Muscle of leg (tissue), 11 donors: ENCODE data around the gene ARCN1. TPM values are rescaled to one million over a fixed set of nuclear protein-coding genes. Genes with fewer than 3 reads are reported as not detected.
A peak's percentile ranks its signal among the peaks of the same experiment; 100 is the strongest.

Experiments
- DNase-seq: peaks from one replicate; pipeline ENCODE4 v3.0.0; 2013
- H3K27ac ChIP-seq: one replicate; pipeline ENCODE4 v1.5.1; 2013; ENCODE audit warnings: mild to moderate bottlenecking, low read length, control low read depth
- H3K27me3 ChIP-seq: one replicate; pipeline ENCODE4 v1.6.1; 2013; ENCODE audit warnings: low read length; ENCODE audit not compliant: control insufficient read depth, insufficient read depth
- H3K36me3 ChIP-seq: one replicate; pipeline ENCODE4 v1.6.1; 2013; ENCODE audit warnings: low read length; ENCODE audit not compliant: control insufficient read depth, insufficient read depth
- H3K4me1 ChIP-seq: one replicate; pipeline ENCODE4 v1.6.1; 2013; ENCODE audit warnings: low read length; ENCODE audit not compliant: control insufficient read depth, insufficient read depth
- H3K4me3 ChIP-seq: one replicate; pipeline ENCODE4 v1.5.1; 2013; ENCODE audit warnings: low read length, control low read depth
- H3K9me3 ChIP-seq: replicated peaks from 2 replicates; pipeline ENCODE4 v1.6.1; 2013; ENCODE audit warnings: low read depth, low read length; ENCODE audit not compliant: control insufficient read depth
- WGBS: methylation state at CpG from one replicate; pipeline ENCODE4 v1.1.5; 2013; ENCODE audit warnings: missing lambda C conversion rate; ENCODE audit not compliant: insufficient coverage; 5-methylcytosine and 5-hydroxymethylcytosine counted together
- polyA plus RNA-seq, 8 donors: library from polyadenylated mRNA; unstranded; fragments of 120-200 nt; gene quantifications; one replicate each; pipeline versions ENCODE4 v1.2.1 to v1.2.3, GENCODE V29; 2013; ENCODE audit warnings: inconsistent platforms in 1 of 8, low replicate concordance in 1 of 8; ENCODE audit not compliant: insufficient read length in 8 of 8, insufficient read depth in 1 of 8
- total RNA-seq: library from RNA; stranded (reverse); fragments of 120-200 nt; gene quantifications from one replicate; pipeline ENCODE4 v1.2.4, GENCODE V29; 2013

Gene ARCN1
- total and polyA plus RNA-seq, 9 donors, result 86.4 to 182 (median 133) TPM

GRCh38 chr11:118604566-118604965 lies 32.4 kb downstream of the ARCN1 start:
- Histone ChIP-seq H3K27ac (peak overlapping the region; percentile 94), H3K9me3 (no peaks in the 10 kb centered on the region), H3K27me3 (peaks cover 12% of the 10 kb centered on the region), H3K4me3 (no peak overlapping the region), H3K4me1 (peaks cover 50% of the 10 kb centered on the region), H3K36me3 (peaks cover 25% of the 10 kb centered on the region)
- no CpG with 5 or more reads among the region's 3 CpGs for WGBS
- DNase-seq, result no peak

- no peak overlapping the region for H3K4me3 ChIP-seq
- H3K9me3 ChIP-seq, result no peaks in the 10 kb centered on the region
- H3K27me3 ChIP-seq, result peaks cover 15% of the 10 kb centered on the region
- 10% methylated on average over 2 of the region's 10 CpGs for WGBS
- DNase-seq, result peak; percentile 99
- peaks cover 55% of the 10 kb centered on the region for H3K4me1 ChIP-seq
- peaks cover 20% of the 10 kb centered on the region for H3K36me3 ChIP-seq
- H3K27ac ChIP-seq, result peak overlapping the region; percentile 94
Measured at GRCh38 chr11:118605116-118605867, 33.1 kb downstream of the ARCN1 start.

- H3K27ac ChIP-seq, result peak overlapping the region; percentile 94
- H3K36me3 ChIP-seq, result peaks cover 14% of the 10 kb centered on the region
- peaks cover 22% of the 10 kb centered on the region for H3K27me3 ChIP-seq
- H3K9me3 ChIP-seq, result no peaks in the 10 kb centered on the region
- DNase-seq, result no peak
- peaks cover 64% of the 10 kb centered on the region for H3K4me1 ChIP-seq
- 17% methylated on average over 1 of the region's 7 CpGs for WGBS
- no peak overlapping the region for H3K4me3 ChIP-seq
Measured at GRCh38 chr11:118606157-118606843, 34.1 kb downstream of the ARCN1 start.

- DNase-seq, result no peak
- Histone ChIP-seq H3K4me1 (peaks cover 63% of the 10 kb centered on the region), H3K4me3 (no peak overlapping the region), H3K27me3 (peaks cover 22% of the 10 kb centered on the region), H3K9me3 (no peaks in the 10 kb centered on the region), H3K36me3 (peaks cover 10% of the 10 kb centered on the region), H3K27ac (peak overlapping the region; percentile 94)
- 66% methylated on average over 5 of the region's 7 CpGs for WGBS
Measured at GRCh38 chr11:118606844-118607228, 34.6 kb downstream of the ARCN1 start.

GRCh38 chr11:118607401-118608359 lies 35.5 kb downstream of the ARCN1 start, which contains the start of gene PHLDB1:
TSS of gene PHLDB1 (plus strand) at chr11:118607615. CDS start at chr11:118613837, 6,222 bp downstream.
- no peaks in the 10 kb centered on the region for H3K9me3 ChIP-seq
- H3K27ac ChIP-seq, result peak within 1 kb of the TSS; percentile 94
- peaks cover 64% of the 10 kb centered on the region for H3K4me1 ChIP-seq
- DNase-seq, result peak; percentile 83
- peaks cover 22% of the 10 kb centered on the region for H3K27me3 ChIP-seq
- H3K36me3 ChIP-seq, result peaks cover 4% of the 10 kb centered on the region
- H3K4me3 ChIP-seq, result peak within 1 kb of the TSS; percentile 84
- 1% methylated on average over 54 of the region's 72 CpGs for WGBS

GRCh38 chr11:118608360-118609227 lies 36.4 kb downstream of the ARCN1 start:
- 4% methylated on average over 67 of the region's 69 CpGs for WGBS
- peaks cover 71% of the 10 kb centered on the region for H3K4me1 ChIP-seq
- no peaks in the 10 kb centered on the region for H3K9me3 ChIP-seq
- H3K36me3 ChIP-seq, result peaks cover 5% of the 10 kb centered on the region
- peak overlapping the region; percentile 84 for H3K4me3 ChIP-seq
- DNase-seq, result peak; percentile 73
- H3K27me3 ChIP-seq, result peaks cover 22% of the 10 kb centered on the region
- peak overlapping the region; percentile 94 for H3K27ac ChIP-seq

- H3K4me1 ChIP-seq, result peaks cover 68% of the 10 kb centered on the region
- H3K36me3 ChIP-seq, result peaks cover 15% of the 10 kb centered on the region
- DNase-seq, result peak; percentile 58
- H3K27ac ChIP-seq, result peak overlapping the region; percentile 94
- H3K9me3 ChIP-seq, result no peaks in the 10 kb centered on the region
- 11% methylated on average over 52 of the region's 57 CpGs for WGBS
- H3K27me3 ChIP-seq, result peaks cover 22% of the 10 kb centered on the region
- peak overlapping the region; percentile 84 for H3K4me3 ChIP-seq
Measured at GRCh38 chr11:118609380-118610224, 37.4 kb downstream of the ARCN1 start.

- Histone ChIP-seq H3K27me3 (peaks cover 22% of the 10 kb centered on the region), H3K27ac (peak overlapping the region; percentile 94), H3K9me3 (no peaks in the 10 kb centered on the region), H3K4me3 (peak overlapping the region; percentile 84), H3K36me3 (peaks cover 19% of the 10 kb centered on the region), H3K4me1 (peaks cover 61% of the 10 kb centered on the region)
- WGBS, result 7% methylated on average over 42 of the region's 42 CpGs
- DNase-seq, result no peak
Measured at GRCh38 chr11:118610225-118610772, 38.1 kb downstream of the ARCN1 start.
